OCI-LY7 (cell line): ENCODE data around the gene UGT1A9. TPM values are rescaled to one million over a fixed set of nuclear protein-coding genes. Genes with fewer than 3 reads are reported as not detected.

Source experiments
- BruUV-seq: library from RNA; stranded (reverse); fragments of 400-500 nt; replicated peaks from 2 replicates; lab custom pipeline; 2021; lab: Mats Ljungman, UMichigan
- CTCF ChIA-PET: fragments of 300-600 bp; sonication (Branson Sonifier 250); formaldehyde crosslinking; loops from one replicate; lab custom pipeline; 2022; ENCODE audit warnings: antibody characterized with exemption; ENCODE audit not compliant: unreplicated experiment; lab: Charles Lee
- POLR2A ChIA-PET: fragments of 300-600 bp; sonication (Branson Sonifier 250); formaldehyde crosslinking; loops from one replicate; lab custom pipeline; 2022; ENCODE audit warnings: antibody characterized with exemption; lab: Charles Lee
- DNase-seq: peaks from one replicate; pipeline ENCODE4 v3.0.0-alpha.2; 2015; ENCODE audit warnings: low spot score
- H2AFZ ChIP-seq: fragments of 200-600 bp; sonication (generic), shearing (Covaris generic); 2 replicates; pipeline ENCODE4 v1.6.1; 2014; ENCODE audit warnings: mild to moderate bottlenecking, antibody characterized with exemption, low read length, moderate library complexity
- H3K27ac ChIP-seq: fragments of 200-600 bp; sonication (generic); 2 replicates; pipeline ENCODE4 v1.5.1; 2014; ENCODE audit warnings: mixed run types, low read depth, mild to moderate bottlenecking, moderate library complexity, low read length, inconsistent platforms; ENCODE audit not compliant: poor library complexity, severe bottlenecking
- H3K36me3 ChIP-seq: fragments of 200-600 bp; sonication (generic); 2 replicates; pipeline ENCODE4 v1.6.1; 2014; ENCODE audit warnings: mild to moderate bottlenecking, antibody characterized with exemption, low read length, moderate library complexity, mixed read lengths; ENCODE audit not compliant: insufficient read depth
- H3K4me1 ChIP-seq: fragments of 200-600 bp; sonication (generic); 2 replicates; pipeline ENCODE4 v1.5.1; 2014; ENCODE audit warnings: mild to moderate bottlenecking, low read length; ENCODE audit not compliant: insufficient read depth, poor library complexity, severe bottlenecking
- H3K4me2 ChIP-seq: fragments of 200-600 bp; sonication (generic); 2 replicates; pipeline ENCODE4 v1.6.1; 2014; ENCODE audit warnings: mild to moderate bottlenecking, low read length
- H3K4me3 ChIP-seq: fragments of 200-600 bp; sonication (generic); 2 replicates; pipeline ENCODE4 v1.5.1; 2014; ENCODE audit warnings: mild to moderate bottlenecking, low read depth, low read length; ENCODE audit not compliant: poor library complexity, severe bottlenecking
- H3K79me2 ChIP-seq: fragments of 200-600 bp; sonication (generic); 2 replicates; pipeline ENCODE4 v1.6.1; 2016; ENCODE audit warnings: low read depth, mild to moderate bottlenecking, low read length, moderate library complexity, mixed read lengths; ENCODE audit not compliant: insufficient read depth
- H3K9me2 ChIP-seq: fragments of 200-600 bp; sonication (generic); 2 replicates; pipeline ENCODE4 v1.6.1; 2016; ENCODE audit warnings: mild to moderate bottlenecking, low read length, mixed read lengths; ENCODE audit not compliant: insufficient read depth
- H3K9me3 ChIP-seq: fragments of 200-600 bp; sonication (generic); 2 replicates; pipeline ENCODE4 v1.6.1; 2014; ENCODE audit warnings: mild to moderate bottlenecking, mixed run types, low read length, mixed read lengths
- H4K20me1 ChIP-seq: fragments of 200-600 bp; sonication (generic); 2 replicates; pipeline ENCODE4 v1.6.1; 2014; ENCODE audit warnings: mild to moderate bottlenecking, antibody characterized with exemption, low read length, moderate library complexity, mixed read lengths; ENCODE audit not compliant: insufficient read depth
- EZH2phosphoT487 ChIP-seq: fragments of 200-600 bp; sonication (generic); IDR thresholded peaks from 2 replicates; pipeline ENCODE4 v1.6.1; 2018; ENCODE audit warnings: low read depth, borderline replicate concordance, mild to moderate bottlenecking, mixed run types, antibody characterized with exemption, low read length, moderate library complexity, mixed read lengths
- intact Hi-C: fragments of 100-400 bp; cut with micrococcal nuclease; formaldehyde crosslinking; loops from one replicate; pipeline ENCODE4 v1.10.0; 2022; ENCODE audit not compliant: unreplicated experiment
- total RNA-seq, 2 experiments: library from RNA; depleted of rRNA in 1 of 2; stranded (reverse); fragments of >200 nt in 1 of 2; shearing (Covaris generic) in 1 of 2; gene quantifications; 2 replicates each; pipeline ENCODE4 v1.2.3, GENCODE V29; 2014 to 2022
- TF ChIP-seq, protein P1 (sequence below): fragments of 200-600 bp; sonication (generic); conservative IDR thresholded peaks from 2 replicates; pipeline ENCODE4 v1.5.1; 2014; ENCODE audit warnings: mild to moderate bottlenecking, antibody characterized with exemption, low read length, moderate library complexity, mixed read lengths

UGT1A9 gene
- total RNA-seq, 2 experiments from 2014 or later, result not detected

DNA sequence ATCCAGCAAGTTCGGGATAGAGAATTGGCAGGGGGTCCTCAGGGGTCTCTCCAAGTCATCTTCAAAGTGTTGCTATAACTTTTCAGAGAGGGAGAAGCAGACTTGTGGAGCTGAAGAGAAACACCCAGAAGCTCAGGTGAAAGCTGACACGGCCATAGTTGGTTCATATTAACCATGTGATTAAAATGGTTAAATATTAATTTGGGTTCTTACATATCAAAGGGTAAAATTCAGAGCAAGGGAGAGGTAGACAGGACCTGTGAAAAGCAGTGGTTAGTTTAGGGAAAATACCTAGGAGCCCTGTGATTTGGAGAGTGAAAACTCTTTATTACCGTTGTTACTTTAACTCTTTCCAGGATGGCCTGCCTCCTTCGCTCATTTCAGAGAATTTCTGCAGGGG is 20.9 kb downstream of the UGT1A9 start, which contains the start of gene UGT1A6:
TSS of gene UGT1A6 (plus strand) at position 243 of the 400 bp plus-strand sequence. CDS start at position 358, 115 bp downstream.
- intact Hi-C loops, result no loop called here
- Histone ChIP-seq H3K36me3 (no peaks in the 10 kb centered on the region), H3K79me2 (no peaks in the 10 kb centered on the region), H3K4me1 (no peaks in the 10 kb centered on the region), H3K27ac (no peak within 1 kb of the TSS), H3K9me3 (no peaks in the 10 kb centered on the region), H3K4me3 (no peak within 1 kb of the TSS), H2AFZ (no peak within 1 kb of the TSS), H3K4me2 (no peak within 1 kb of the TSS), H3K9me2 (no peaks in the 10 kb centered on the region), H4K20me1 (no peaks in the 10 kb centered on the region)
- no peak for DNase-seq
- TF ChIP-seq EZH2phosphoT487, result no peak
- BruUV-seq, result no TSS peak
- CTCF ChIA-PET, result no interaction called here
- POLR2A ChIA-PET, result no interaction called here

DNA sequence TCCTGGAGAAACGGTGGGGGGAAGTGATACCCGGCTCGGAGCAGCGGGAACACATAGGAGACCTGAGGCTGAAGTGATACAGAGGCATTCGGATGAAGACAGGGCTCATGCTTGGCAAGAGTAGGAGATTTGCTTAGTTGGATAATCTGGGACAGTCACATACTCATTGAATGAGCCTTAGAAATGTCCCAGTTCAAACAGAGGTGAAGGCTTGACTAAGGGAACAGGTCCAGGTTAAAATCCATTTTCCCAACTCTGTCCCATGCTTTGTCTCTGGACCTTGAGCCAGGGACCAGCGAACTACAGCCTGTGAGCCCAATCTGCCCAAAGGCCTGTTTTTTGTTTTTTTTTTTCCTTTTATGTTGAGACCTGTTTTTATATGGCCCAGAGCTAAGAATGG is 22.3 kb downstream of the UGT1A9 start:
- CTCF ChIA-PET, result no interaction called here
- Histone ChIP-seq H4K20me1 (no peaks in the 10 kb centered on the region), H3K27ac (no peak overlapping the region), H3K4me3 (no peak overlapping the region), H3K4me2 (no peak overlapping the region), H2AFZ (no peak overlapping the region), H3K9me3 (no peaks in the 10 kb centered on the region), H3K4me1 (no peaks in the 10 kb centered on the region), H3K9me2 (no peaks in the 10 kb centered on the region), H3K79me2 (no peaks in the 10 kb centered on the region), H3K36me3 (no peaks in the 10 kb centered on the region)
- TF ChIP-seq, protein P1, sequence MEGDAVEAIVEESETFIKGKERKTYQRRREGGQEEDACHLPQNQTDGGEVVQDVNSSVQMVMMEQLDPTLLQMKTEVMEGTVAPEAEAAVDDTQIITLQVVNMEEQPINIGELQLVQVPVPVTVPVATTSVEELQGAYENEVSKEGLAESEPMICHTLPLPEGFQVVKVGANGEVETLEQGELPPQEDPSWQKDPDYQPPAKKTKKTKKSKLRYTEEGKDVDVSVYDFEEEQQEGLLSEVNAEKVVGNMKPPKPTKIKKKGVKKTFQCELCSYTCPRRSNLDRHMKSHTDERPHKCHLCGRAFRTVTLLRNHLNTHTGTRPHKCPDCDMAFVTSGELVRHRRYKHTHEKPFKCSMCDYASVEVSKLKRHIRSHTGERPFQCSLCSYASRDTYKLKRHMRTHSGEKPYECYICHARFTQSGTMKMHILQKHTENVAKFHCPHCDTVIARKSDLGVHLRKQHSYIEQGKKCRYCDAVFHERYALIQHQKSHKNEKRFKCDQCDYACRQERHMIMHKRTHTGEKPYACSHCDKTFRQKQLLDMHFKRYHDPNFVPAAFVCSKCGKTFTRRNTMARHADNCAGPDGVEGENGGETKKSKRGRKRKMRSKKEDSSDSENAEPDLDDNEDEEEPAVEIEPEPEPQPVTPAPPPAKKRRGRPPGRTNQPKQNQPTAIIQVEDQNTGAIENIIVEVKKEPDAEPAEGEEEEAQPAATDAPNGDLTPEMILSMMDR, result no peak
- no peak for TF ChIP-seq EZH2phosphoT487
- POLR2A ChIA-PET, result no interaction called here
- intact Hi-C loops, result no loop called here
- no TSS peak for BruUV-seq
- DNase-seq, result no peak

DNA sequence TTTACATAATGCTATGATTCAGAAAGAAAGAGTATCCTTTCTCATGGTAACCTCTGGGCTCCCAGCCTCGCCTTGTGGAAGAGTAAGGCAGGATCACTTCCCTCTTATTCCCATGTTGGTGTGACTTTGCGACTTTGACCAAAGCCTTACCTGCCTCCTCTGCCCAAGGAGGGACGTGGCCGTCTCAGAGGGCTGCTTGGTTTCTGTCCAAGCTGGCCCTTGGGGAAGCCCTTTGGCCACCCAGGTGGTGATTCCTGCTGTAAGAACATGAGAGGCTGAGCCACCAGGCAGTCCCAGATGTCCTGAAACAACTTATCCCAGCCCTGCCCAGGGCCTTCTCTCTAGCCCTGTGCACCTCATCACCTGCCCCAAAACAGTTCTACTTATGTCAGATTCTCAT is 27.0 kb downstream of the UGT1A9 start:
- no peaks in the 10 kb centered on the region for H3K9me2 ChIP-seq
- POLR2A ChIA-PET, result no interaction called here
- H3K9me3 ChIP-seq, result no peaks in the 10 kb centered on the region
- H3K79me2 ChIP-seq, result no peaks in the 10 kb centered on the region
- DNase-seq, result no peak
- H3K27ac ChIP-seq, result no peak overlapping the region
- no peak overlapping the region for H2AFZ ChIP-seq
- no peak overlapping the region for H3K4me3 ChIP-seq
- H3K4me1 ChIP-seq, result no peaks in the 10 kb centered on the region
- H4K20me1 ChIP-seq, result no peaks in the 10 kb centered on the region
- intact Hi-C loops, result no loop called here
- no TSS peak for BruUV-seq
- CTCF ChIA-PET, result no interaction called here
- H3K4me2 ChIP-seq, result no peak overlapping the region
- no peak for TF ChIP-seq EZH2phosphoT487
- TF ChIP-seq, protein P1, result no peak
- H3K36me3 ChIP-seq, result no peaks in the 10 kb centered on the region
